Measurements from ENCODE around the gene COMMD10.
A peak's percentile ranks its signal among the peaks of the same experiment; 100 is the strongest.

COMMD10 gene

DNA sequence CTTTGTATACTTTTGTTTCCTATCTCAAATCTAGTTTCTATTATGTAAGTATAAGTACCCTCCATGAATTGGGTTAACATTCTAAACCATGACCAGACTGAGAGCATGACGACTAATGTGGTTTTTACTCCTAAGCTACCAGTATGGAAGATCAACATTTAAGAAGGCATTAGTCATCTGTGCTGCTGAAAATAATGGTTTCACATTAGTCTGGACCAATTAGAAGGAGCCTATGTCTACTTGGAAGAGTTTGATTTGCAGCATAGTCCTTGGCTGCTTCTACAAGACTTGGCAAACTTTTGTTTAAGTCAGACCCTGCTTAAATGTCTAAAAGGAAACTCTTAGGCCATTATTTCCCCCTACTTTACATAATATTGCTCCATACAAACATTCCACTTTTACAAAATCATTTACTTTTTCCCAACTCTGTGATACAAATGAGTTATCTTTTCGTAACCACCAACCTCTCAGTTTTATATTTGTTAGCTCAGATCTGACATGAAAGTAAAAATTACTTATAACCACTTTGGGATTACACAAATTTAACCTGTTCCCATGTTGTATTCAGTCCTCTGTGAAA, 186.7 kb downstream of the COMMD10 start:
- TF ChIP-seq, protein P1, sequence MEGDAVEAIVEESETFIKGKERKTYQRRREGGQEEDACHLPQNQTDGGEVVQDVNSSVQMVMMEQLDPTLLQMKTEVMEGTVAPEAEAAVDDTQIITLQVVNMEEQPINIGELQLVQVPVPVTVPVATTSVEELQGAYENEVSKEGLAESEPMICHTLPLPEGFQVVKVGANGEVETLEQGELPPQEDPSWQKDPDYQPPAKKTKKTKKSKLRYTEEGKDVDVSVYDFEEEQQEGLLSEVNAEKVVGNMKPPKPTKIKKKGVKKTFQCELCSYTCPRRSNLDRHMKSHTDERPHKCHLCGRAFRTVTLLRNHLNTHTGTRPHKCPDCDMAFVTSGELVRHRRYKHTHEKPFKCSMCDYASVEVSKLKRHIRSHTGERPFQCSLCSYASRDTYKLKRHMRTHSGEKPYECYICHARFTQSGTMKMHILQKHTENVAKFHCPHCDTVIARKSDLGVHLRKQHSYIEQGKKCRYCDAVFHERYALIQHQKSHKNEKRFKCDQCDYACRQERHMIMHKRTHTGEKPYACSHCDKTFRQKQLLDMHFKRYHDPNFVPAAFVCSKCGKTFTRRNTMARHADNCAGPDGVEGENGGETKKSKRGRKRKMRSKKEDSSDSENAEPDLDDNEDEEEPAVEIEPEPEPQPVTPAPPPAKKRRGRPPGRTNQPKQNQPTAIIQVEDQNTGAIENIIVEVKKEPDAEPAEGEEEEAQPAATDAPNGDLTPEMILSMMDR (IDR thresholded peaks at IDR 0.05; ENCODE audit: extremely low read depth, insufficient read depth, missing control alignments), result no peak
- in situ Hi-C loops (cut with MboI; ENCODE audit: low pct_unique_long_range_greater_than_20kb, low sequenced_read_pairs, unreplicated experiment), result no loop called here
- no peak for DNase-seq (ENCODE audit: low spot score)

DNA sequence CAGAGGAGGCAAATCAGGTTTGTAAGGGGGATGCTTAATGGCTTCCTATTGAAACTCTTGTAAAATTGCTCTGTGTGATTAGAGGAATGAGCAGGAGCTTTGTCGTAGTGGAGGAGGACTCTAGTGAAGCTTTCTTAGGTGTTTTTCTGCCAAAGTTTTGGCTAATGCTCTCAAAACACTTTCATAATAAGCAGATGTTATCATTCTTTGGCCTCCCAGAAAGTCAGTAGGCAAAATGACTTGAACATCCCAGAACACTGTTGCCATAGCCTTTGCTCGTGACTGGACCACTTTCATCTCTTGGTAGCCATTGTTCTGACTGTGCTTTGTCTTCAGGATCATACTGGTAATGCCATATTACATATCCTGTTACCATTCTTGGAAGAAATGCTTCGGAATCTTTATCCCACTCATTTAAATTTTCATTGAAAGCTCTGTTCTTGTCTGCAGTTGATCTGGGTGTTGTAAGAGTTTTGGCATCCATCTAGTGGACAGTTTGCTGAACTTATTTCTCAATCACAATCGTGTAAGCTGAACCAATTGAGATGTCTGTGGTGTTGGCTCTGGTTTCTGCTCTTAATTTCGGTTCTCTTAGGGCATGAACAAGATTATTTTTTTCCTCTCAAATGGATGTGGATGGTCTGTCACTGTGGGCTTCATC, 187.6 kb downstream of the COMMD10 start:
- in situ Hi-C loops (cut with MboI; ENCODE audit: low pct_unique_long_range_greater_than_20kb, low sequenced_read_pairs, unreplicated experiment), result no loop called here
- DNase-seq (ENCODE audit: low spot score), result no peak
- TF ChIP-seq, protein P1 (IDR thresholded peaks at IDR 0.05; ENCODE audit: extremely low read depth, insufficient read depth, missing control alignments), result no peak

DNA sequence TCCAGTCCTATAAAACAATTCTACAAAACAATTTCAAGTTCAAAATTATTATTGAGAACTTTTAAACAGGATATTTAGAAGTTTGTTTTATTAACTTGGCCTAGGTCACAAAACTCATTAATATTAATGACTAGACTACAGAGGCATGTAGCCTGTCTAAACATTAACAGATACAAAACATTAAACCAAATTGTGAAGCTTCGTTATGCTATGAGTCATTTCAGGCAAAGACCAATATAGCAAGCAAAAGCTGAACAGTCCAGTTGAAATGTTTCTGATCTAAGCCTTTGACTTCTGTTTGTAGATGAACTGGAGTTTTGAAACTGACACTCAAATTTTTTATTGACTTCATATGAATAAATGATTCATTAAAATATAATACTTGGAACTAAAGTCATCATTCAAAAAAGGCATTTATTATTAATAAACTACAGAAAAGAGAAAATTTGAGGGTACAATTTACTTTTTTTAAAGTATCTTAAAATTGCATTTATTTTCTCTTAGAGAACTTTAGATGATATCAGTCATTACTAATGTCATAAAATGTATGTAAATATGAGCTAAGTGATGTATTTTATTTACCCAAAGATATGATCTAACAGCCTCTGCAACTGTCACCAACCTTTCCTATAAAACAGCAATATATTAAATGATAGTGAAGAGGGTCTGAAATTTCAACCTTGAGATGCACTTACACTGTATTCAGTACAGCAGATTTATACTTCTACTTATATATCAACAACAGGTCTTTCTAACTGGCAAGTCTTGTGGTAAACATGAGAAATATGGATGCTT, 188.8 kb downstream of the COMMD10 start:
- TF ChIP-seq, protein P1 (IDR thresholded peaks at IDR 0.05; ENCODE audit: extremely low read depth, insufficient read depth, missing control alignments), result no peak
- DNase-seq (ENCODE audit: low spot score), result peak; percentile 3
- in situ Hi-C loops (cut with MboI; ENCODE audit: low pct_unique_long_range_greater_than_20kb, low sequenced_read_pairs, unreplicated experiment), result no loop called here

DNA sequence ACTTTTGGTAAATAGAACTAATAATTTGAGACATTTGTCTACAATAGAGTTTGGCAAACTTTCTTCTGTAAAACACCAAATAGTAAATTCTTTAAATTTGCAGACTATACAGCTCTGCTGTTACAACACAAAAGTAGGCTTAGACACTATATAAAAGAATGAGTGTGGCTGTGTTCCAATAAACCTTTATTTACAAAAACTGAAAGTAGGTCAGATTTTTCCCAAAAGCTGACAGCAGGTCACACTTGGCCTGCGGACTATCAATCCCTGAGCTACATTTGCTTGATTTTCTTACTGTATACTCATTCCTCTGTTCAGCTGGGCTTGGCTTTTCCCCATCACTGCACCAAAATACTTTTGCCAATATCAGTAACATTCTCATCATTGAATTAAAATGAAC, 189.4 kb downstream of the COMMD10 start:
- TF ChIP-seq, protein P1 (IDR thresholded peaks at IDR 0.05; ENCODE audit: extremely low read depth, insufficient read depth, missing control alignments), result no peak
- DNase-seq (ENCODE audit: low spot score), result no peak
- in situ Hi-C loops (cut with MboI; ENCODE audit: low pct_unique_long_range_greater_than_20kb, low sequenced_read_pairs, unreplicated experiment), result no loop called here

DNA sequence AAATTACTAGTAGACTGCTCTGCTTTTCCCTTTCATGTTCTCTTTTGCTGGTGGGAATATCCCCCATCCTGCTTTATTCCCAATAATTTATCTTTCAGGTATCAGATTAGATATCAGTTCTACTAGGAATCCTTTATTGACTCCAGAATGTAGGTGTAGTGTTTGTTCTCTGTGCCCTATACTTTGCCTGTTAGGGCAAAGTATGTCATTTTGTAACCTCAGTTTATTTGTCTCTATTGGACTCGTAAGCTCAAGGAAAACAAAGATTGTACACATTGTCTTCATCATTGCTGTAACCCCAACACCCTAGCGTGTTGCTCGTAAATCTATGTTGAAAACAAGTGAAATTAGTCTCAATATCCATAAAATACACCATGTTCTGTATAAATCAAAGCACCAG, 190.5 kb downstream of the COMMD10 start:
- DNase-seq (ENCODE audit: low spot score), result no peak
- TF ChIP-seq, protein P1 (IDR thresholded peaks at IDR 0.05; ENCODE audit: extremely low read depth, insufficient read depth, missing control alignments), result no peak
- in situ Hi-C loops (cut with MboI; ENCODE audit: low pct_unique_long_range_greater_than_20kb, low sequenced_read_pairs, unreplicated experiment), result no loop called here

DNA sequence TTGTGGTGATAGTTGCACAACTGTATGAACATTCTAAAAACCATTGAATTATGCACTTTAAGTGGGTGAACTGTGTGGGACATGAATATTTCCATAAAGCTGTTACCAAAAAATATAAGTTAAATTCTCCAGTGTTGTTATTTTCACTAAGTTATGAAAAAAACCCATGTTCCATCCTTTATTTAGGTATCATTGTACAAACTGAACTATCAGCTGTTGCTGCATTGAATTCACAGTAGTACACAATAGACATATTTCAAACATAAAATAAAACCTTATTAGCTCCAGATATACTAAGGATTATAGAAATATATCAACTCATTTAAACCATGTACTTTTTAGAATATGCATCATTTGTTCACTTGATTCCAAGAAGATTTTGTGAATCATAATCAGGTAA, 192.1 kb downstream of the COMMD10 start:
- no peak for DNase-seq (ENCODE audit: low spot score)
- TF ChIP-seq, protein P1 (IDR thresholded peaks at IDR 0.05; ENCODE audit: extremely low read depth, insufficient read depth, missing control alignments), result no peak
- in situ Hi-C loops (cut with MboI; ENCODE audit: low pct_unique_long_range_greater_than_20kb, low sequenced_read_pairs, unreplicated experiment), result no loop called here

Measured in GM13977 (cell line).